HG03457 (cell line): ENCODE results near the gene KIRREL1.

Experiments
- ATAC-seq: cut with Tn5 transposase; IDR thresholded peaks from one replicate; pipeline ENCODE4 v1.9.1; 2021; ENCODE audit warnings: moderate number of reproducible peaks; ENCODE audit not compliant: unreplicated experiment

The KIRREL1 gene

GRCh38 chr1:158101927-158102326 lies 108.5 kb downstream of the KIRREL1 start:
- ATAC-seq, result no peak

GRCh38 chr1:158102881-158103674 lies 109.6 kb downstream of the KIRREL1 start:
- no peak for ATAC-seq

GRCh38 chr1:158103861-158104522 lies 110.5 kb downstream of the KIRREL1 start:
- ATAC-seq, result no peak

GRCh38 chr1:158104891-158105290 lies 111.4 kb downstream of the KIRREL1 start:
- no peak for ATAC-seq

GRCh38 chr1:158105352-158106095 lies 112.1 kb downstream of the KIRREL1 start:
- ATAC-seq, result no peak

- no peak for ATAC-seq
These were observed 114.5 kb downstream of the KIRREL1 start for GRCh38 chr1:158107916-158108315.

- ATAC-seq, result no peak
These were observed 119.7 kb downstream of the KIRREL1 start for GRCh38 chr1:158112994-158113758.

GRCh38 chr1:158113759-158114127 lies 120.3 kb downstream of the KIRREL1 start:
- no peak for ATAC-seq

- ATAC-seq, result no peak
These were observed 121.7 kb downstream of the KIRREL1 start for GRCh38 chr1:158115126-158115525.

- ATAC-seq, result no peak
These were observed 123.1 kb downstream of the KIRREL1 start for GRCh38 chr1:158116311-158117167.

- ATAC-seq, result no peak
These were observed 124.6 kb downstream of the KIRREL1 start for GRCh38 chr1:158117854-158118704.

- ATAC-seq, result no peak
These were observed 125.4 kb downstream of the KIRREL1 start for GRCh38 chr1:158118713-158119402.

- ATAC-seq, result no peak
These were observed 126.7 kb downstream of the KIRREL1 start for GRCh38 chr1:158119976-158120653.

- no peak for ATAC-seq
These were observed 128.3 kb downstream of the KIRREL1 start for GRCh38 chr1:158121604-158122254.

- ATAC-seq, result no peak
These were observed 129.5 kb downstream of the KIRREL1 start for GRCh38 chr1:158122833-158123388.

GRCh38 chr1:158124034-158124433 lies 130.6 kb downstream of the KIRREL1 start:
- no peak for ATAC-seq

- no peak for ATAC-seq
These were observed 131.6 kb downstream of the KIRREL1 start for GRCh38 chr1:158124999-158125398.
